Measurements from ENCODE around the gene ITGB8. TPM values are rescaled to one million over a fixed set of nuclear protein-coding genes. Genes with fewer than 3 reads are reported as not detected.

ITGB8 gene
- total RNA-seq, 1 donor from 2014 or later, result 2.2 TPM

- DNase-seq (ENCODE audit: low read depth in 2 of 2), result no peak
Observed at GRCh38 chr7:20340839-20341238, 10.1 kb downstream of the ITGB8 start.

GRCh38 chr7:20343205-20343604 is 12.5 kb downstream of the ITGB8 start:
- no peak for DNase-seq (ENCODE audit: low read depth in 2 of 2)

GRCh38 chr7:20343941-20344340 is 13.2 kb downstream of the ITGB8 start:
- no peak for DNase-seq (ENCODE audit: low read depth in 2 of 2)

GRCh38 chr7:20344396-20344795 is 13.7 kb downstream of the ITGB8 start:
- no peak for DNase-seq (ENCODE audit: low read depth in 2 of 2)

DNA sequence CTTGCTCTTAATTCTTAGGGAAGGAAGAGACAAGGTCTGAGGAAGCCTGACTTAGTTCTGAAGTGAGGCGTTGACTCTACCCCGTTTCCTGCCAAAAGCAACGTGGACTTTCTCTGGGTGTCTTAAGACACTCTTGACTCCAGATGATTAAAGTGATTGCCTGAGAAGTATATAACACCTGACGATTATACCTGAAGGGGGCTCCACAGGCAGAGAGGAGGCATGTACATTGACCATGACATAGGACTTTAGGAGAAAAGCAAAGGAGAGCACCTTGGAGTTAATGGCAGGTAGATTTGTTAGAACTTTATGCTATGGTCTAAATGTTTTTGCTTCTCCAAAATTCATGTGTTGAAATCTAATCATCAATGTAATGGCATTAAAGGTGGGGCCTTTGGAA is 15.9 kb downstream of the ITGB8 start:
- DNase-seq (ENCODE audit: low read depth in 2 of 2), result no peak

DNA sequence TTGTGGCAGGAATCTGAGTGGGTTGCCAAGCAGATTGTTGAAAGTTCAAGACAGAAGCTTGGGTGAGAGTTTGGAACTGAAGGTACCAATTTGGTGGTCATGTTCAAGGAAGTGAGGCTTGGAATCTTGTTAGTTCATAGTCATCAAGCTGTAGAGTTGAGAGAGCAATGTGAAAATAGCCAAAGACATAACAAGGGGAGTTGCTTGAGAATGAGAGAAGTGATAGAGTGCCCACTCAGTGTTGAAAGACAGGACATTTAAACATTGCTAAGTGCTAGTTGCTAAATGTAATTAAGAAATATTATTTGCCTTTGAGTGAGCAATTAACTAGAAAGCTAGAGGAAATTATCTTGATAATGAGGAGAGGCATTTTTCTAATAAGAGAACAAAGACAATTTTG is 17.0 kb downstream of the ITGB8 start:
- DNase-seq (ENCODE audit: low read depth in 2 of 2), result no peak

DNA sequence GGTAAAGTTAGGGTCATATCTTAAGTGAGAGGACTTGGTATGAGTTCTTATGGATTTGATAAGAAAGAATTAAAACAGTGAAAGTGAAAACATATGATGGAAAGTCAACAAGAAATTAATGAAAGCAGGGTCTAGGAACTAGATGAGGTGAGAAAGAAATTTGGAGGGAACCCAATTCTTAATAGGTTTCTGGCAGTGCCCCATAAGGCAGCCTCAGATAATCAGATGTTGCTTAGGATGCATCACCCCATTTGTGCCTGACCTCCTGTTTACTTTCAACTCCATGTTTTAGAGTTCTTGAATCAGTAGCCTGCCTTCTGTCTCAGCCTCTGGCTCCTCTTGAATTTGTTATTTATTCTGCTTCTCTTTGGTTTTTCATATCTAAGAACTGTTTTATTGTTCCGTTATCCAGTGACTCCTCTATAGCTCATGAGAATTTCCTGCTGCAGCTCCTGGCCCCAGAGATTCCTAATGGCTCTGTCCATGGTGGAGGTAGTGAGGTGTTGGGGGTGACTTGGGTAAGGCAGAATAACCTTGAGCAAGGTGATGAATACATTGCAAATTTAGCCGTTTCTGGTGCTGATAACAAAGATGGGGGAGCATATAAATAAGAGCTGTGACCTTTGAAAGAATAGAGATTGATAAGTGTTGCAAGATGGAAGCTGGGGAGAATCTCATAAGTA is 17.6 kb downstream of the ITGB8 start:
- DNase-seq (ENCODE audit: low read depth in 2 of 2), result no peak

GRCh38 chr7:20350518-20350951 is 19.8 kb downstream of the ITGB8 start:
- peak in 1 of 2 donors; percentile 40 for DNase-seq (ENCODE audit: low read depth in 2 of 2)

- peak in 1 of 2 donors; percentile 36 for DNase-seq (ENCODE audit: low read depth in 2 of 2)
Observed at GRCh38 chr7:20350996-20351692, 20.4 kb downstream of the ITGB8 start.

GRCh38 chr7:20351901-20352300 is 21.2 kb downstream of the ITGB8 start:
- peak; percentile 69 to 85 for DNase-seq (ENCODE audit: low read depth in 2 of 2)

DNA sequence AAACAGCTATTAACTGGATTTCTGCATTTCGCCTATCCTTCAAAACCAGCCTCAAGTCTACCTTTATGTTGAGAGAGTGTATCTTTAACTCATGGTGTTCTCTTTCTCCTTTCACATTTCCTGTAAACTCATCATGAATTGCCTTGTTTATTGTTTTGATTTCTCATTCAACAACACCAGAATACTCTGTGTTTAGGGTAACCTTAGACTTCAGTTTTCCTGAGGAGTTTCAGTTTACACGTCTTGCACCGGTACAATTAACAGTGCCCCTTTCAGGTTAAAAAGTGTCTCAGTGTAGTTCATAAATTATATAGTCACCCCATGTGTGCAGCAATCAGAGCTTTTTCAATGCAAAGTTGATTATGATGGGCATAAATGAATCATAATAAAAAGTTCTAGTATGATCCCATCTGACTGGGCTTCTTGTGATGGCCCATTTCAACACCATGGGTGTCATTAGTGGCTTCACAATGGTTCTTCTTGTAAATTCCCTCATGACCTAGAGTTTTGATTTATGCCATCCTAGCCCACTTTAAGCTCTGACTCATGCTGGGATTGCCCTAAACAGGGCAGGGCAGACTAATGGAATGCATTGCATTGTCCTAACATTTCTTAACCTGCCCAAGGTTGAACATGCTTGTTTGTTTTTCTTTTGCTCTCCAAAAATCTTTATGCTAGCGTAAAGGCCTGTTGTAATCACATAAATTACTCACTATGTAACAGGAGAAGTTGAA is 22.0 kb downstream of the ITGB8 start:
- peak; percentile 59 to 89 for DNase-seq (ENCODE audit: low read depth in 2 of 2)

DNA sequence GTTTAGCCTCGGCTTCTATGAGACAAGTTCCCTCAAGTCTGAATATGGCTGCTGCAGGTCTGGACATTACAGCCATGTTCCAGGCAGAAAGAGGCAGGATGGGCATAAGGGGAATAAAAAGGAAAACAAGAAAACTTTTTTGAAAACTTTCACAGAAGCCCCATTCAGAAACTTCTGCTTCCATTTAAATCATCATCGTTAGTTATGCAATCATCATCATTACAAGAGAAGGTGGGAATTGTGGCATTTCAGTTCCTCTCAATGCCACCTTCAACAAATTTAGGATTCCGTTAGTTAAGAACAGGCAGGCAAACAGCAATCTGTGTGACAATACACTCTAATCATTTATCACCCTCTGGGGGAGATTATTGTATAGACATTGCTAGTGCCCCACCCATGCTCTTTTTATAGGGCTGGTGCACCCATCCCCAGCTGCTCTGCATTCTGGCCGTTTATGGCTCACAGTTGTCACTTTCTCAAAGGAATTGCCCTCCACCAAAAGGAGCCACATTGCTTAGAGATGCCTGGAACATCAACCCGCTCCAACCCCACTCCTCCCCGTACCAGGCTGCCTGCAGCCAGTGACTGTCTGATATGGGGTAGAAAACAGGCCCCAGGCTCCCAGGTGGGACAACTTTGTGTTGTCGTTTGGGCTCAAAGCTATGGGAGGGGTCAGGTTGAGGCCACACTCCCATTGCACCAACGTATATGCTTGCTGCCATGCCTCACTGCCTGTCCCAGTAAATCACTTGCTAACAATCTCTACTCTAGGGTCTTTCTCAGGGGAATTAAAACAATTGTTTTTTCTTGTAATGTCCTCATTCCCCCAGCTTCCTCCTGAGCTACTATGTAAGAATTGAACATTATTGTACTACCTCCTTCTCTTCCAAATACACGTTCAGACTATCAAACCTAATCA is 24.2 kb downstream of the ITGB8 start:
- no peak for DNase-seq (ENCODE audit: low read depth in 2 of 2)

- no peak for DNase-seq (ENCODE audit: low read depth in 2 of 2)
Observed at GRCh38 chr7:20358106-20358505, 27.4 kb downstream of the ITGB8 start.

- no peak for DNase-seq (ENCODE audit: low read depth in 2 of 2)
Observed at GRCh38 chr7:20358762-20359282, 28.1 kb downstream of the ITGB8 start.

GRCh38 chr7:20359341-20359963 is 28.8 kb downstream of the ITGB8 start:
- no peak for DNase-seq (ENCODE audit: low read depth in 2 of 2)

DNA sequence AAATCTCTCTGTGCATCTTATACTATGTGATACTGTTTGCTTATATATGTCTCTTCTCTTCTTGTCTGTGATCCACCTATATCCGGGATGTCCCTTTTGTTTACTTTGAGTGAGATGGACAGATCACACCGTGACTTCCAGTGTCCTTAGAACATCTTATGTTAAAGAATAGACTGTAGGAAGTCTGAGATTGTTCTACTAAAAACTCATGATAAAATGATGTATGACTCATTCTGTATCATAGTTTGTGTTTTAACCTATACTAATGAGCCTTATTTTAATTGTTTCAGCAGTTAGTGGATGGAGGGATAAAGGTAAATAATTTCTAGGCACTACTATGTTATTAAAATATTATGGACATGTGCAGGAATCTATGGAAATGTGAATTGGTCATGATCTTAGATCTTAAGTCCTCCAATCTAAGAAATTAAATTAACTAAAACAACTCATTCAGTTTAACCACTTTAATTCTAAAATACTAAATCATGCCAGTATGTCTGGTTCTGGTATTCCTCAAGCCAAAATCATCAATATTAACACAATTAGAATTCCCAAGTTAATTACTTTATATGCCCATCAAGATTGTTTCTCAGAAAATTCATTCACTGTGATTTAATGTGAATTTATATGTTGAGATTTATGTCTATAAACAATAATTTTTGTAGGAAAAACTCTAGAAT is 32.0 kb downstream of the ITGB8 start:
- no peak for DNase-seq (ENCODE audit: low read depth in 2 of 2)

DNA sequence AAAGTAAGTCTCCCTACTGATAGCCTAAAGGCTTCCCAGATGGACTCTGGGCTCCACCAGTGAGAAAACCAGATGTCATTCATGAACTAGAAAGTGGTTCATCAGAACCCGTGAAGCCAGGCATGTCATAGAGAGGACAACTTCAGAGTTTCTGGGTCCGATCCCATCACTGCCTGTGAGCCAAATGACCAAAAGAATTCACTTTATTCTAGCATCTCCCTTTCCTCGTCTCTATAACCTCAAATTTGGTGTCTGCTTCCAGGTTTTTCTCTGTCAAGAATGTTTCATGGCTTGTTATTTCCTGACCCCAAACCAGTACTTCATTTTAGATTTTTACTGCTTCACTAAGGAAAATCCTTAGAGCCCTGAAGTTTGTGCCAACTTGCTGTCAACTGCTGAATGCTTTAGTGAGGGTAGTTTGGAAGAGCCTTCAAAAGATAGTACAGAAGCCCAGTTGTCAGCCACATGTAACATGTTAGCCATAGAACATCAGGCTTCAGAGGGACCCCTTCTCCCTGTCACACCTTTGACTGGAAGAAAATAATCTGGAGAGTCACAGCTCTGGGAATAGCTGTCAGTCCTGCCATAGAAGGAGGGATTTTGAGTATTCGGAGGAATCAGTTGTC is 34.0 kb downstream of the ITGB8 start:
- no peak for DNase-seq (ENCODE audit: low read depth in 2 of 2)

DNA sequence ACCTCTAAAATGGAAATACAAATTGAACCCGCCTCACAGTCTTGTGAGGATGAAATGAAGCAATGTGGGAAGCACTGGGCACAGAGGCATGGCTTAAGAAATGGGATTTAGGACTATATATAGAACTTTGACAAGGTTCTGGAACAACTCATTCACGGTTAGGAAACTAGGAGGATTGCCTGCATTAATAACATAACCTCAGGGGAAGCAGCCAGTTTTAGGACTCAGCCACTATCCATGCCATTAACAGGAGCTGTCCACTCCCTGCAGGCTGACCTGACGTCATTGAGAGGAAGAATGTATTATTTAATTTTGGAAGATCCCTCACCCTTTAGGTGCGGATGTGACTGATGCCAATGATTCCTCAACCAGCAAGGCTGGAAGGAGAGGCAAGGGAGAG is 34.8 kb downstream of the ITGB8 start:
- DNase-seq (ENCODE audit: low read depth in 2 of 2), result no peak

- DNase-seq (ENCODE audit: low read depth in 2 of 2), result no peak
Observed at GRCh38 chr7:20374399-20374798, 43.7 kb downstream of the ITGB8 start.

DNA sequence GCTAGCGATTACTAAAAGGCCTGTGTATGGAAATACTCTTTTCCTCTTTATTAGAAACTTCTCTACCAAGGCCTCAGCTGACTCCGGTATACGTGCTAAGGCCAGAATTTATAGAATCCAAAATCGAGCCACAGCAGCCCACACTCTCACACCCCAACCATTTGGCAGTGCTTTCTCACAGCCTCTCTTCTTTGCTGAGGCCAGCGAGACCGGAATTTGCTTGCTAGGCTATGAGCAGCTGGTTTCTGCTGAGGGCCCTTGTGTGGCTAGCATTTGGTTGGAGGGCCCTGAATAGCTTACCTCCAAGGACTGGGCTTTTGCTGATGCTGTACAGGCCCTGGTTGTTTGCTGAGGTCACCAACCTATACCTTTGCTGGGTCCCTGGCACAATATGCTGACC is 46.1 kb downstream of the ITGB8 start:
- DNase-seq (ENCODE audit: low read depth in 2 of 2), result no peak

Measured in dermis microvascular lymphatic vessel endothelial cell (primary cell).